NCI-H146 treated with DMSO at 0.1 percent for 48 hours (cell line): ENCODE data around the gene NANS.
"Not testable (repeated sequence)": the region's sequence is repeated elsewhere in the genome, so short reads cannot be mapped to it uniquely, and the experiment has no call there.

Experiments
- DNase-seq: peaks from one replicate; lab custom pipeline; 2025; ENCODE audit not compliant: unreplicated experiment; lab: John Stamatoyannopoulos, UW

NANS gene

GRCh38 chr9:98076514-98076890 is 20.0 kb downstream of the NANS start:
- DNase-seq, result not testable (repeated sequence)

DNA sequence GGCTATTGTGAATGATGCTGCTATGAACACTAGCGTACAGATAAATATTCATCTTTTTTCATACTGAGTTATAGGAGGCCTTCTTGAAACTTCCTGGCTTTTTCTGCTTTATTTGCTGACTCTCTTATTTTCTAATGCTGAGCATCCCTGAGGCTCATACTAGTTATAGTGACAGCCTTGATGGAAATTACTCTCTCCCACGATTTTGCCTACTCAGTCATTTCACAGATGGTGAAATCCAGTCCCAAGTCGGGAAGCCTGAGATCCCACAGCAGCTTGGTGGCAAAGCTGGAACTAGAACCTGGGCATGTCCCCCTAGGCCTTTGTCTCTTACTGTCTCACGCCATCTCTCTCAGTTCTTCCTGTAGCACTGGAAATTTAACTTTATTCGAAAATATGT is 22.4 kb downstream of the NANS start:
- no peak for DNase-seq

- DNase-seq, result no peak
Measured at GRCh38 chr9:98080326-98080725, 23.8 kb downstream of the NANS start.

DNA sequence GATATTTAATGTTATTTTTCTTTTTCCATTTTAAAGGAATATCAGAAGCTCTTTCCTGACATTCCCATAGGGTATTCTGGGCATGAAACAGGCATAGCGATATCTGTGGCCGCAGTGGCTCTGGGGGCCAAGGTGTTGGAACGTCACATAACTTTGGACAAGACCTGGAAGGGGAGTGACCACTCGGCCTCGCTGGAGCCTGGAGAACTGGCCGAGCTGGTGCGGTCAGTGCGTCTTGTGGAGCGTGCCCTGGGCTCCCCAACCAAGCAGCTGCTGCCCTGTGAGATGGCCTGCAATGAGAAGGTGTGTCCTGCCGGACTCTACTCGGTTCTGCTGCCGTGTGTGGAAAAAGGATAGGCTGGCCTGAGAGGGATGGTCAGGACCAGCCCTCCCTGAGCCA is 24.2 kb downstream of the NANS start:
- no peak for DNase-seq

DNA sequence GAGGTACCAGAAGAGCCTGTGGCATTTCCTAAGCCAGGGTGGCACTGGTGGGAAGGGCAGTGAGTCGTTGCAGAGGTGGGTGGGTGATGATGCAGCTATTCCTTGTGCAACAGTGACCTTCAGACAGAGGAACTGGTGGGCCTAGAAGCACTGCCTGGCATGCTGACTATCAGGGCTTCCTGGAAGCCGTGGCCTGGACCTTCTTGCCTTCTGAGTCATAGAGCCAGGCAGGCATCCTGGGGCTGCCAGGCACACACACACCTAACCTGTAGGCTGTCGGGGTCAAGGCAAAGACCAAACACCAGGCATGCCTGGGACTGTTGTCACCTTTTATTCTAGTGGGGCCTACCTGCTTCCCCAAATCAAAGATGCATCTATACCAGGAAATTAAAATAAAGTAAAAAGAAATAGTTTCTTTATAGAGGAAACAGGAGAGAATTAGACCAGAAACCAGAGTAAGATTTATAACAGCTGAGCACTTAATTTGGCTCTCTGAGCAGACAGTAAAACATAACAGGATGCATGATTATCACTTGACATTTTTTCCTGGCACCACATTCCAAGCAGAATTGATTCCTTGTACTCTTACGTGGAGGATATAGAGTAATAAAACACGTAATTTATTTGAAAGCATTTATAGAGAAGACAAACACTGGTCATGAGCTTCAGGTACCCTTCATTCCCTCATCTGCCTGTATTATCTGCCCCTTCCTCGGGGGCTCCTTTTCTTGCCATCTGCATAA is 25.1 kb downstream of the NANS start:
- DNase-seq, result no peak

GRCh38 chr9:98083061-98083501 is 26.5 kb downstream of the NANS start:
- DNase-seq, result no peak

DNA sequence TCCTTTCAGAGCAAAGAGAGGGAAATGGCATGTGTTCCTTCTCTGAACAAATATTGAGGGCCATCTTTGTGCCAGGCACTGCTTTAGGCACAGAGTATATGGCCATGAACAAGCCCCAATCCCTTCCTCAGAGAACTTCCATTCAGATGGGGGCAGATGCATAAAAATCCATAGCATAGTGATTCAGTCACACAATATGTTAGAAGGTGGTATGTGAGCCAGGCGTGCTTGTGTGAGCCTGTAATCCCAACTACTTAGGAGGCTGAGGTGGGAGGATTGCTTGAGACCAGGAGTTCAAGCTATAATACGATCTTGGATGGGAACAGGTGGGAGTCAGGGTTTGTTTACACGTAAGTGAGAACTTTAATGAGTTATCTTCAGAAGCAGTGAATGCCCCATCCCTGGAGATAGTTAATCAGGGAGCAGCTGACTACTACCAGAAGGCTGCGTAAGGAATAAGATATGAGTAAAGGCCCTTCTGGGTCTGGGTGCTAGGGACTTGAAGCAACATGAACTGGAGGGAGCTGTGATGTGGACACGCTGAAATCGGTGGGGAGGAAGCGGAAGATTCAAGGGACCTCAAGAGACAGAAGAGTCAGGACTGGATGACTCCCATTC is 27.1 kb downstream of the NANS start:
- no peak for DNase-seq

- DNase-seq, result no peak
Measured at GRCh38 chr9:98084396-98084795, 27.9 kb downstream of the NANS start.

DNA sequence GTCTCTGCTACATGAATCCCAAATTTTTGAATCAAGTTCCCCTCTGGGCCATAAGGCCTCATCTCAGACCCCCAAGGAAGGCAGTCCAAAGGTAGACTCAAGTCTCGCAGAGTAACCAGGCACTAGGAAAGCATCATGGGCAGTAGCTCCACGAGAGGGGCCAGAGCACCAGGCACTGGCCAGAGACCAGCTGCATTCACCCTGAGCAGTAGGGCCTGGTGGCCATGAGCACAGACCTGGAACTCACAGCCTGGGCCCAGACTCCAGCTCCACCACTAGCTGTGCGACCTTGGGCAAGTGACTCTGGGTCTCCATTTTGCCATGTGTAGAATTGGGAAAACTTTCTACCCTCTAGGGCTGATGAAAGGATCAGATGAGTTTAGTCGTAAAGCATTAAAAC is 28.5 kb downstream of the NANS start:
- no peak for DNase-seq

- no peak for DNase-seq
Measured at GRCh38 chr9:98085944-98086343, 29.4 kb downstream of the NANS start.

- DNase-seq, result no peak
Measured at GRCh38 chr9:98086461-98086860, 29.9 kb downstream of the NANS start.

DNA sequence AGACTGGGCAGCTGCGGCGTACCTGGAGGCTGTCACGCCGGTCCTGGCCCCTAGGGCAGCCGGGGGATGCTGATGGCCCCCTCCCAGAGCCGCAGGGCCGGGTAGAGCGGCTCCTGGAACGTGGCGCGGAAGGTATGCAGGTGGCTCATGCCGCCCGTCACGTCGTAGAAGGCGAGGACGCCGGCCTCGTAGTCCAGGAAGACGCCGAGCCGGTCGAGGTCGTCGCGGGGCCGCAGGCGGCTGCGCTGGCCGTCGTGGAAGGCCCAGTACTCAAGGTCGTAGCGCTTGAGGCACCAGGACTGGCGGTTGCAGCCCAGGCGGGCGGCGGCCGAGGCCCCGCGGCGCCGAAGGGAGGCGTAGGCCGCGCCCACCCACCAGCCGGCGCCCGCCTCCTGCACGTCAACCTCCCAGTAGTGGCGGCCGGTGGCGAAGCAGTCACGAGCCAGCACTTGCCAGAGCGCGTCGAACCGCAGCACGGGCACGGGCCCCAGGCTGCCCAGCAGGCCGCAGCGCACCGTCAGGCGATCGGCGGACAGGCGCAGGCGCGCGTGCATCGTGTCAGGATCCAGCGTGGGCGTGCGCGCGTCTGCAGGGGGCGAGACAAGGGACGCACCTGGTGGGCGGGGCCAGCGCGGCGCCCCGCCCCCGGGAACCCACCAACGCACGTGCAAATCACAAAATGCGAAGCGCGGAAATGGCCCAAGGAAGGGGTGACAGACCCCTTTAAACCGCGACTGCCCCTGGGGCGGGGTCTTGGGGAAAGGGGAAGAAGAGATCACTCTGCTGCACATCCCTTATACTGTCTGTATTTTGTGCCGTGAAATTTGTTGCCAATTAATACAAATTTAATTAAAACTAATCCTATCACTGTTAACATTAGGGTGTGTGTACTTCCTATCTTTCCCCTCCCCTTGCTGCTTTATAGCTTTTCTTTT is 31.2 kb downstream of the NANS start:
- no peak for DNase-seq

- not testable (repeated sequence) for DNase-seq
Measured at GRCh38 chr9:98090674-98091073, 34.1 kb downstream of the NANS start.

GRCh38 chr9:98091735-98092612 is 35.4 kb downstream of the NANS start:
- no peak for DNase-seq

DNA sequence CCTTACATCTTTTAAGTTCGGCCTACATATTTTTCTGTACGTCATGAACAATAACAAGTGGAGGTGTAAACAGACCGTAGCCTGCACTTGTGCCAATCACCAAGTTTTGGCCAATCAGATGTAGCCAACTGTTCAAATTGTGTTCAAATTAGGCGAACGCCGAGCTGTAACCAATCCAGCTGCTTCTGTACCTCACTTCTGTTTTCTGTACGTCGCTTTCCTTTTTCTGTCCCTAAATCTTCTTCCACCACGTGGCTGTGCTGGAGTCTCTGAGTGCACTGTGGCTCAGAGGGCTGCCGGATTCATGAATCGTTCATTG is 36.0 kb downstream of the NANS start:
- no peak for DNase-seq

DNA sequence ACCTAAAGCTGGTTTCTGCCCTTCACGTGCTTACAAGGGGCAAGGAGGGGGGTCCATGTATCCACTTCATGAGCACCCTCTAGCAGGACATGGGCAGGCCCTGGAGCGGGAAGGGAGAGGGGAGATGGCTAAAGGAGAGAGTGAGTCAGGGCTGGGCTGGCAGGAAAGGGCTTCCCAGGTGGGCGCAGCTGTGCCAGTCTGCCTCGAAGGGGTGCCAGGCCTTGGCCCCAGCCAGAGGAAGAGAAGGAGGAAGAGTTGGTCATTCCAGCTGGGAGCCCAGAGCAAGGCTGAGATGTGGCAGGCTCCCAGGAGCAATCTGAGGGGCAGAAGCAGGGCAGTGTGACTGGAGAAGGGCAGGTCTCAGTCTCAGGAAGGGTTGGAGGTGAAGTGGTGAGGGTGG is 37.8 kb downstream of the NANS start:
- no peak for DNase-seq

- no peak for DNase-seq
Measured at GRCh38 chr9:98094851-98095250, 38.3 kb downstream of the NANS start.

DNA sequence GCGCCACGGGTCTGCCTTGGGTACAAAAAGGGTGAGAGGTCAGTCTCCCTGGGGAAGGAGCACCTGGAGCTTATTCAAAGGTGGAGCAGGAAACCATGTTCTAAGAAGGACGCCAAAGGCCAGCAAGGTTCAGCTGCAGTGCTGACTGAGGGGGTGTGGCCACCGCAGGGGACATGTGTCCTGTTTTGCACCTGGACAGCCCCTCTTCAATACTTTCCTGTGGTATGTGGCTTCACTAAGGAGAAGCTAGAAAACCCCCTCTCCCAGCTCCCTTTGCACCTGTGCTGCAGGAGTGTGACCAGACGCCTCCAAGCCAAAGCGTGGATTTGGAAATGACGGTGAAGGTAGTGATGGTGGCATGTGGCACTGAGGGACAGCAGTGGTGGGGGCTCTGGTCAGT is 38.9 kb downstream of the NANS start:
- no peak for DNase-seq

GRCh38 chr9:98096091-98096490 is 39.6 kb downstream of the NANS start:
- DNase-seq, result no peak

- DNase-seq, result no peak
Measured at GRCh38 chr9:98097836-98098235, 41.3 kb downstream of the NANS start.

DNA sequence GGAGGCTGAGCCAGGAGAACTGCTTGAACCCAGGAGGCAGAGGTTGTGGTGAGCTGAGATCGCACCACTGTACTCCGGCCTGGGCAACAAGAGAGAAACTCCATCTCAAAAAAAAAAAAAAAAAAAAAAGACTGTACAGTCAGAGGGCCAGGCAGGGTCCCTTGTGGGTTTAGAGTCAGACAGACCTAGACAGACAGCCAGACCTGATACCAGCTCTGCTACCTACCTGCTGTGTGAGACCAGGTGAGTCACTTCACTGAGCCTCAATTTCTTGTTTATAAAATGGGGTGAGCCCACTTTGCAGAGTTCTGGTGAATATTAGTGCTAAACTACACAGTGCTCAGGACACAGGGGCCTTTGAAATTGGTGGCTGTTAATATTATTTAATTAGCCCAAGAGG is 42.8 kb downstream of the NANS start:
- no peak for DNase-seq
